ENCODE measurements around the gene WDR48.

Gene WDR48

DNA sequence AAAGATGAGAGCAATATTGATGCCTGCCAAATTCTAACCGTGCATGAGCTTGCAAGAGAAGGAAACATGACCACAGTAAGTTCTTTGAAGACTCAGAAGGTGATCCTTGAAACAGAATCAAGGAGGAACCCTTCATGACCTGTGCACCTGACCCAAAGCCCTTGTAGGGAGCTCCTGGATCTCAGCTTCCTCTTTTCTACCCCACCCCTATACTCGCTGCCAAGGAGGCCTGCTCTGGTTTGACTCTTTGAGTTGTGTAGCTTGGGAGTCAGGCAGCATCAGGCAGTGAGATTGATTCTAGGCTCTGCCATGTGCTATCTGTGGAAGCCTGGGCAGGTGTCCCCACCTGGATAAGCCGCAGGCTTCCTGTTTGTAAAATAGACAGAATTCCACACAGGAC lies 66.3 kb downstream of the WDR48 start:
- no peak overlapping the region for H3K4me3 ChIP-seq (ENCODE audit: control insufficient read depth, low read depth, low read length)
- no peak for TF ChIP-seq CTCF (IDR thresholded peaks at IDR 0.05; ENCODE audit: control insufficient read depth, insufficient read depth, low read depth, low read length, missing control alignments)
- no peak for DNase-seq (ENCODE audit: low read depth)

DNA sequence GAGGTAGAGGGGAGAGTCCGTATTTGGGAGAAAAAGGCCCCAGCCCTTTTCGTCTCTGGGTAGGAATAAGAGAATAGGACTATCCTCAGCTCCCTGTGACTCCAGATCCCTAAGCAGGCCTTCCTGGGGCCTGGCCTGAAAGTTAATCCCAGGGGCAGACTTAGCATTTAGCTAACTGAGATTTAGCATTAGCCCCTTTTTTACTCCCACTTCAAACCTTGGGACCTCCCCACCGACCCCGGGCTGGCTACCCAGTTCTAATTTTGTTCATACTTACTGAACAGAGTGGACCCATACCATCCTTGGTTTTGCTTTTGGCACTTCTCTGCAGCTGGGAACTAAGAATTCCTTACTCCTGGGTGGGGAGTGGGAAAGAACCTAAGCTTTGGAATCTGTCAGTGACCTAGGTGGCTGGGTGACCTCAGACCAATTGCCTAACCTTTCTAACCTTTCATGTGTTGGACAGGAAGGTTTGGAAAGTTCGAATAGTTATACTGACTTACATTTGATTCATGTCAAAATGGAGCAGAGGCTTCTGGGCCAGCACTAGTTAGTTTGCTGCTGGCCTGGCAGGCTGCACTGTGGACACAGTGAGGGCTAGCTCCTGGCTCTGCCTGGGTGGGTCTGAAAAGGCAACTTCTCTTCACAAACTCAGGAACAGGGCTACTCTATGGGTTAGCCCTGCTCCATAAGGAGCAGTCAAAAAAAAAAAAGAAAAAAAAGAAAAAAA lies 67.3 kb downstream of the WDR48 start:
- no peak for DNase-seq (ENCODE audit: low read depth)
- TF ChIP-seq CTCF (IDR thresholded peaks at IDR 0.05; ENCODE audit: control insufficient read depth, insufficient read depth, low read depth, low read length, missing control alignments), result no peak
- H3K4me3 ChIP-seq (ENCODE audit: control insufficient read depth, low read depth, low read length), result no peak overlapping the region

DNA sequence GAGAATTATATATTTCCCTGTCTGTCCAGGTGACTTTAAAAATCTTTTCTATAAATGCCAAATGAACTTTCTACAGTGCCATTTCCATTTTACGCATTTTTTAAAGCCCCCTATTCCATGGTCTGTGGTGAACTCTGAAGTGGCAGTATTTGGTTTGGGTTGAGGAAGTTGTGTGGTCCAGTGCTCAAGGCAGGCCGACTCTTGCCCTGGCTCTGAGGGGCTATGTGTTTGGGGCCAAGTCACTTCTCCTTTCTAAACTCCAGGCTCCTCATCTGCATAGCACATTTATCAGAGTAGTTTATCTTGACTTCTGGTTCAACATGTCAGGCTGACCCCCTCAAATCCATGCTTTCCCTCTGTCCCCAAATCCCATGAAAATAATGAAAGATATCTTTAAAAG lies 69.8 kb downstream of the WDR48 start:
- no peak for TF ChIP-seq CTCF (IDR thresholded peaks at IDR 0.05; ENCODE audit: control insufficient read depth, insufficient read depth, low read depth, low read length, missing control alignments)
- H3K4me3 ChIP-seq (ENCODE audit: control insufficient read depth, low read depth, low read length), result no peak overlapping the region
- no peak for DNase-seq (ENCODE audit: low read depth)

- no peak for TF ChIP-seq CTCF (IDR thresholded peaks at IDR 0.05; ENCODE audit: control insufficient read depth, insufficient read depth, low read depth, low read length, missing control alignments)
- no peak for DNase-seq (ENCODE audit: low read depth)
- H3K4me3 ChIP-seq (ENCODE audit: control insufficient read depth, low read depth, low read length), result no peak overlapping the region
Measured at GRCh38 chr3:39122813-39123212, 71.0 kb downstream of the WDR48 start.

GRCh38 chr3:39124876-39125840 lies 73.3 kb downstream of the WDR48 start:
- no peak overlapping the region for H3K4me3 ChIP-seq (ENCODE audit: control insufficient read depth, low read depth, low read length)
- DNase-seq (ENCODE audit: low read depth), result no peak
- TF ChIP-seq CTCF (IDR thresholded peaks at IDR 0.05; ENCODE audit: control insufficient read depth, insufficient read depth, low read depth, low read length, missing control alignments), result peak; percentile 67

- H3K4me3 ChIP-seq (ENCODE audit: control insufficient read depth, low read depth, low read length), result no peak overlapping the region
- no peak for DNase-seq (ENCODE audit: low read depth)
- no peak for TF ChIP-seq CTCF (IDR thresholded peaks at IDR 0.05; ENCODE audit: control insufficient read depth, insufficient read depth, low read depth, low read length, missing control alignments)
Measured at GRCh38 chr3:39125841-39126500, 74.2 kb downstream of the WDR48 start.
